KMS-11 (cell line): ENCODE data around the gene NCEH1.

Experiments
- H2AFZ ChIP-seq: fragments of 200-600 bp; sonication (generic); 2 replicates; pipeline ENCODE4 v1.6.1; 2016; ENCODE audit warnings: antibody characterized with exemption, mixed run types, low read depth
- H3K27ac ChIP-seq: fragments of 200-600 bp; sonication (generic); 2 replicates; pipeline ENCODE4 v1.6.1; 2016; ENCODE audit warnings: mild to moderate bottlenecking, mixed run types
- H3K27me3 ChIP-seq: fragments of 200-600 bp; sonication (generic); 2 replicates; pipeline ENCODE4 v1.6.1; 2017; ENCODE audit warnings: mild to moderate bottlenecking, low read depth, mixed run types, moderate library complexity; ENCODE audit not compliant: insufficient read depth
- H3K36me3 ChIP-seq: fragments of 200-600 bp; sonication (generic); 2 replicates; pipeline ENCODE4 v1.6.1; 2017; ENCODE audit warnings: mild to moderate bottlenecking, mixed run types; ENCODE audit not compliant: insufficient read depth
- H3K4me1 ChIP-seq: fragments of 200-600 bp; sonication (generic); 2 replicates; pipeline ENCODE4 v1.6.1; 2016; ENCODE audit warnings: mild to moderate bottlenecking, low read depth, mixed run types; ENCODE audit not compliant: poor library complexity, severe bottlenecking
- H3K4me2 ChIP-seq: fragments of 200-600 bp; sonication (generic); 2 replicates; pipeline ENCODE4 v1.7.0; 2016; ENCODE audit warnings: mild to moderate bottlenecking, mixed run types
- H3K4me3 ChIP-seq: fragments of 200-600 bp; sonication (generic); IDR thresholded peaks from 2 replicates; pipeline ENCODE4 v1.6.1; 2017; ENCODE audit warnings: low read depth, low read length, mixed read lengths; ENCODE audit not compliant: insufficient read depth
- H3K79me2 ChIP-seq: fragments of 200-600 bp; sonication (generic); 2 replicates; pipeline ENCODE4 v1.6.1; 2016; ENCODE audit warnings: low read depth, mixed run types; ENCODE audit not compliant: insufficient read depth
- H3K9ac ChIP-seq: fragments of 200-600 bp; sonication (generic); 2 replicates; pipeline ENCODE4 v1.6.1; 2016; ENCODE audit warnings: mild to moderate bottlenecking, mixed run types
- H4K20me1 ChIP-seq: fragments of 200-600 bp; sonication (generic); 2 replicates; pipeline ENCODE4 v1.6.1; 2016; ENCODE audit warnings: mild to moderate bottlenecking, mixed run types; ENCODE audit not compliant: insufficient read depth
- CTCF ChIP-seq: fragments of 200-600 bp; sonication (generic); conservative IDR thresholded peaks from 2 replicates; pipeline ENCODE4 v1.6.1; 2017; ENCODE audit warnings: low read depth, mild to moderate bottlenecking, antibody characterized with exemption, low read length, moderate library complexity, mixed read lengths

NCEH1 gene

GRCh38 chr3:172717493-172718088, 6.7 kb upstream of the NCEH1 start:
- Histone ChIP-seq H3K4me3 (no peak overlapping the region), H4K20me1 (no peaks in the 10 kb centered on the region), H3K9ac (no peak overlapping the region), H2AFZ (no peak overlapping the region), H3K79me2 (no peaks in the 10 kb centered on the region), H3K4me2 (no peak overlapping the region), H3K27ac (no peak overlapping the region), H3K27me3 (no peaks in the 10 kb centered on the region), H3K36me3 (no peaks in the 10 kb centered on the region), H3K4me1 (no peaks in the 10 kb centered on the region)
- 0 out of 2 replicates have a peak, but pooled peaks have one; percentile 39 for TF ChIP-seq CTCF

GRCh38 chr3:172716476-172716875, 5.6 kb upstream of the NCEH1 start:
- no peak overlapping the region for H3K4me3 ChIP-seq
- H3K27ac ChIP-seq: no peak overlapping the region
- no peak overlapping the region for H2AFZ ChIP-seq
- no peaks in the 10 kb centered on the region for H4K20me1 ChIP-seq
- TF ChIP-seq CTCF: no peak
- H3K27me3 ChIP-seq: no peaks in the 10 kb centered on the region
- H3K9ac ChIP-seq: no peak overlapping the region
- no peaks in the 10 kb centered on the region for H3K36me3 ChIP-seq
- no peak overlapping the region for H3K4me2 ChIP-seq
- peaks cover 8% of the 10 kb centered on the region for H3K4me1 ChIP-seq
- no peaks in the 10 kb centered on the region for H3K79me2 ChIP-seq

GRCh38 chr3:172713316-172713715, 2.4 kb upstream of the NCEH1 start:
- Histone ChIP-seq H3K36me3 (no peaks in the 10 kb centered on the region), H4K20me1 (no peaks in the 10 kb centered on the region), H3K79me2 (no peaks in the 10 kb centered on the region), H3K9ac (no peak overlapping the region), H2AFZ (no peak overlapping the region), H3K4me3 (no peak overlapping the region), H3K27me3 (no peaks in the 10 kb centered on the region), H3K4me1 (peaks cover 18% of the 10 kb centered on the region), H3K27ac (no peak overlapping the region), H3K4me2 (no peak overlapping the region)
- TF ChIP-seq CTCF: no peak

- Histone ChIP-seq H3K4me3 (no peak overlapping the region), H4K20me1 (no peaks in the 10 kb centered on the region), H2AFZ (peak overlapping the region; percentile 67), H3K4me1 (peaks cover 18% of the 10 kb centered on the region), H3K36me3 (no peaks in the 10 kb centered on the region), H3K27me3 (no peaks in the 10 kb centered on the region), H3K9ac (peak overlapping the region; percentile 40), H3K4me2 (peak overlapping the region; percentile 25), H3K79me2 (no peaks in the 10 kb centered on the region; the same call in 1 of the 2 replicates), H3K27ac (peak overlapping the region; percentile 16)
- peak; percentile 26 for TF ChIP-seq CTCF
Measured at GRCh38 chr3:172711454-172711795, 558 bp upstream of the NCEH1 start.
